CD14-positive monocyte (primary cell): ENCODE measurements around the gene TCIRG1. TPM values are rescaled to one million over a fixed set of nuclear protein-coding genes. Genes with fewer than 3 reads are reported as not detected.

Source experiments
- DNase-seq, 3 donors: peaks; one replicate each; pipeline ENCODE4 v3.0.0-alpha.2; 2011 to 2022
- H2AFZ ChIP-seq: 2 replicates; pipeline ENCODE4 v1.6.0; 2012; ENCODE audit warnings: mild to moderate bottlenecking, low read depth, low read length, inconsistent platforms; ENCODE audit not compliant: insufficient read depth, poor library complexity, severe bottlenecking
- H3K27ac ChIP-seq, 2 donors: 1 replicate in 1 of 2; 2 replicates in 1 of 2; pipeline ENCODE4 v1.5.1; 2012 to 2013; ENCODE audit warnings: low read length in 2 of 2, control low read depth in 1 of 2, inconsistent platforms in 1 of 2, low read depth in 1 of 2, mild to moderate bottlenecking in 1 of 2
- H3K27me3 ChIP-seq, 2 donors: one replicate each; pipeline versions ENCODE4 v1.6.0 to v1.6.1; 2011 to 2013; ENCODE audit warnings: low read length in 2 of 2; ENCODE audit not compliant: control insufficient read depth in 2 of 2, insufficient read depth in 2 of 2
- H3K36me3 ChIP-seq, 2 donors: replicated peaks in 1 of 2; 1 replicate in 1 of 2; 2 replicates in 1 of 2; pipeline versions ENCODE4 v1.5.1 to v1.6.1; 2012 to 2013; ENCODE audit warnings: low read length in 2 of 2, control low read depth in 1 of 2, inconsistent platforms in 1 of 2, mild to moderate bottlenecking in 1 of 2; ENCODE audit not compliant: insufficient read depth in 2 of 2, control insufficient read depth in 1 of 2
- H3K4me1 ChIP-seq, 2 donors: 1 replicate in 1 of 2; 2 replicates in 1 of 2; pipeline versions ENCODE4 v1.5.1 to v1.6.1; 2012 to 2013; ENCODE audit warnings: low read length in 2 of 2, control low read depth in 1 of 2, inconsistent platforms in 1 of 2, mild to moderate bottlenecking in 1 of 2, moderate library complexity in 1 of 2; ENCODE audit not compliant: insufficient read depth in 2 of 2, control insufficient read depth in 1 of 2
- H3K4me2 ChIP-seq: replicated peaks from 2 replicates; pipeline ENCODE3; 2012; ENCODE audit warnings: low read length, moderate library complexity, mild to moderate bottlenecking; ENCODE audit not compliant: poor library complexity, severe bottlenecking; ENCODE audit errors: extremely low read depth
- H3K4me3 ChIP-seq, 3 experiments: fragments of 200-600 bp in 1 of 3; sonication (generic) in 1 of 3; replicated peaks in 1 of 3; 1 replicate in 2 of 3; 2 replicates in 1 of 3; pipeline ENCODE4 v1.5.1; 2011 to 2013; ENCODE audit warnings: low read length in 3 of 3, mild to moderate bottlenecking in 3 of 3, control low read depth in 2 of 3, low read depth in 2 of 3, inconsistent platforms in 1 of 3, moderate library complexity in 1 of 3
- H3K79me2 ChIP-seq: 2 replicates; pipeline ENCODE4 v1.6.0; 2012; ENCODE audit warnings: mild to moderate bottlenecking, control low read depth, inconsistent platforms, low read length, moderate library complexity; ENCODE audit not compliant: insufficient read depth
- H3K9ac ChIP-seq: 2 replicates; pipeline ENCODE4 v1.6.0; 2017; ENCODE audit warnings: low read length, mild to moderate bottlenecking; ENCODE audit not compliant: insufficient read depth, poor library complexity, severe bottlenecking
- H3K9me3 ChIP-seq, 2 donors: replicated peaks in 1 of 2; 1 replicate in 1 of 2; 2 replicates in 1 of 2; pipeline versions ENCODE4 v1.5.1 to v1.6.1; 2012 to 2013; ENCODE audit warnings: low read length in 2 of 2, control low read depth in 1 of 2; ENCODE audit not compliant: control insufficient read depth in 1 of 2, insufficient read depth in 1 of 2
- H4K20me1 ChIP-seq: 2 replicates; pipeline ENCODE4 v1.6.0; 2012; ENCODE audit warnings: mild to moderate bottlenecking, low read length, control low read depth, moderate library complexity; ENCODE audit not compliant: insufficient read depth
- H3K27ac Mint-ChIP-seq, 7 donors: one replicate each; pipeline ENCODE4 v1.8.0; 2020; ENCODE audit warnings: mild to moderate bottlenecking in 7 of 7, mixed read lengths in 7 of 7, moderate library complexity in 6 of 7, inconsistent platforms in 2 of 7
- H3K27me3 Mint-ChIP-seq, 3 donors: one replicate each; pipeline ENCODE4 v1.8.0; 2021 to 2022; ENCODE audit warnings: low read depth in 3 of 3, mild to moderate bottlenecking in 3 of 3, mixed read lengths in 3 of 3, moderate library complexity in 3 of 3, inconsistent platforms in 1 of 3
- H3K36me3 Mint-ChIP-seq, 2 donors: one replicate each; pipeline ENCODE4 v1.8.0; 2020; ENCODE audit warnings: mixed read lengths in 2 of 2, inconsistent platforms in 1 of 2, mild to moderate bottlenecking in 1 of 2
- H3K4me1 Mint-ChIP-seq: one replicate; pipeline ENCODE4 v1.8.0; 2020; ENCODE audit warnings: mild to moderate bottlenecking, mixed read lengths
- H3K4me3 Mint-ChIP-seq, 2 donors: one replicate each; pipeline ENCODE4 v1.8.0; 2020; ENCODE audit warnings: mild to moderate bottlenecking in 2 of 2, mixed read lengths in 2 of 2, moderate library complexity in 1 of 2
- H3K9me3 Mint-ChIP-seq, 7 donors: one replicate each; pipeline ENCODE4 v1.8.0; 2020 to 2022; ENCODE audit warnings: mixed read lengths in 7 of 7, mild to moderate bottlenecking in 6 of 7, moderate library complexity in 6 of 7, inconsistent platforms in 2 of 7
- WGBS: methylation state at CpG from one replicate; pipeline ENCODE4 v1.1.5; 2013; ENCODE audit warnings: missing lambda C conversion rate; ENCODE audit not compliant: insufficient coverage; 5-methylcytosine and 5-hydroxymethylcytosine counted together
- intact Hi-C, 2 donors: fragments of 100-400 bp; cut with micrococcal nuclease; formaldehyde crosslinking; loops; one replicate each; pipeline versions ENCODE4 v1.15.0 to v1.15.1; 2023
- polyA plus RNA-seq, 3 donors: library from polyadenylated mRNA; depleted of rRNA in 1 of 3; unstranded in 2 of 3; stranded (reverse) in 1 of 3; fragments of 300-500 nt in 2 of 3; fragments of >200 nt in 1 of 3; fragmentation: Illumina TruSeq in 2 of 3; gene quantifications; 1 replicate in 2 of 3; 2 replicates in 1 of 3; pipeline ENCODE4 v1.2.3, GENCODE V29; 2012 to 2021
- TF ChIP-seq, protein P1 (sequence below): fragments of 200-600 bp; IDR thresholded peaks from one replicate; pipeline ENCODE4 v1.8.0; 2022; ENCODE audit warnings: antibody characterized with exemption, mild to moderate bottlenecking

TCIRG1 gene
- polyA plus RNA-seq, 3 donors: 197 to 1,286 (median 225) TPM

DNA sequence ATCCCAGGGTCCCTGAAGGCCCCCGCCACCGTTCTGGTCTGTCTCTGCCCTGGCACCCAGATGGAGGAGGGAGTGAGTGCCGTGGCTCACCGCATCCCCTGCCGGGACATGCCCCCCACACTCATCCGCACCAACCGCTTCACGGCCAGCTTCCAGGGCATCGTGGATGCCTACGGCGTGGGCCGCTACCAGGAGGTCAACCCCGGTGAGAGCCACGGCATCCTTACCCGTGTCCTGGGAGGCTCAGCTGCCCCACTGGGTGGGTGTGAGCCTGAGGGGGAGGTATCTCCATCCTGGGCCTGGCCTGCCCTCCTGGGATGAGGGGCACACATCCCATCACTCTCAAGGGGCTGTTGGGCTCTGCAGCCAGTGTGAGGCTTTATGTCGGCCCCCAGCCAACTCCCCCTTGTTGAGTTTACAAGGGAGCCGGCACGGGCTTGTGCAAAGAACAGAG is 6.1 kb downstream of the TCIRG1 start:
- H3K4me2 ChIP-seq: no peak overlapping the region
- intact Hi-C loops: loop anchor here in 1 of 2 donors (5.0 kb wide), 1 partner anchor 38 kb away; no protein-coding TSS in a partner anchor
- Mint-ChIP-seq H3K4me3 (no peak overlapping the region), H3K9me3 (peaks cover 0 to 3% (median 0%) of the 10 kb centered on the region in 7 donors), H3K36me3 (peaks cover 49 to 70% of the 10 kb centered on the region in 2 donors), H3K27ac (peak overlapping the region in 1 of 7 donors; percentile 36), H3K4me1 (peaks cover 5% of the 10 kb centered on the region), H3K27me3 (peaks cover 0 to 2% (median 0%) of the 10 kb centered on the region in 3 donors)
- H3K9ac ChIP-seq: no peak overlapping the region
- H3K4me1 ChIP-seq: peaks cover 14 to 24% of the 10 kb centered on the region in 2 donors
- H3K27me3 ChIP-seq: no peaks in the 10 kb centered on the region
- H3K36me3 ChIP-seq: peaks cover 87 to 89% of the 10 kb centered on the region in 2 donors
- 95% methylated on average over 14 of the region's 18 CpGs for WGBS
- H3K27ac ChIP-seq: no peak overlapping the region
- no peak overlapping the region for H3K4me3 ChIP-seq
- TF ChIP-seq, protein P1, sequence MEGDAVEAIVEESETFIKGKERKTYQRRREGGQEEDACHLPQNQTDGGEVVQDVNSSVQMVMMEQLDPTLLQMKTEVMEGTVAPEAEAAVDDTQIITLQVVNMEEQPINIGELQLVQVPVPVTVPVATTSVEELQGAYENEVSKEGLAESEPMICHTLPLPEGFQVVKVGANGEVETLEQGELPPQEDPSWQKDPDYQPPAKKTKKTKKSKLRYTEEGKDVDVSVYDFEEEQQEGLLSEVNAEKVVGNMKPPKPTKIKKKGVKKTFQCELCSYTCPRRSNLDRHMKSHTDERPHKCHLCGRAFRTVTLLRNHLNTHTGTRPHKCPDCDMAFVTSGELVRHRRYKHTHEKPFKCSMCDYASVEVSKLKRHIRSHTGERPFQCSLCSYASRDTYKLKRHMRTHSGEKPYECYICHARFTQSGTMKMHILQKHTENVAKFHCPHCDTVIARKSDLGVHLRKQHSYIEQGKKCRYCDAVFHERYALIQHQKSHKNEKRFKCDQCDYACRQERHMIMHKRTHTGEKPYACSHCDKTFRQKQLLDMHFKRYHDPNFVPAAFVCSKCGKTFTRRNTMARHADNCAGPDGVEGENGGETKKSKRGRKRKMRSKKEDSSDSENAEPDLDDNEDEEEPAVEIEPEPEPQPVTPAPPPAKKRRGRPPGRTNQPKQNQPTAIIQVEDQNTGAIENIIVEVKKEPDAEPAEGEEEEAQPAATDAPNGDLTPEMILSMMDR: no peak
- H3K79me2 ChIP-seq: peaks cover 65% of the 10 kb centered on the region
- peaks cover 97% of the 10 kb centered on the region for H4K20me1 ChIP-seq
- H2AFZ ChIP-seq: no peak overlapping the region
- H3K9me3 ChIP-seq: no peaks in the 10 kb centered on the region
- DNase-seq: no peak

DNA sequence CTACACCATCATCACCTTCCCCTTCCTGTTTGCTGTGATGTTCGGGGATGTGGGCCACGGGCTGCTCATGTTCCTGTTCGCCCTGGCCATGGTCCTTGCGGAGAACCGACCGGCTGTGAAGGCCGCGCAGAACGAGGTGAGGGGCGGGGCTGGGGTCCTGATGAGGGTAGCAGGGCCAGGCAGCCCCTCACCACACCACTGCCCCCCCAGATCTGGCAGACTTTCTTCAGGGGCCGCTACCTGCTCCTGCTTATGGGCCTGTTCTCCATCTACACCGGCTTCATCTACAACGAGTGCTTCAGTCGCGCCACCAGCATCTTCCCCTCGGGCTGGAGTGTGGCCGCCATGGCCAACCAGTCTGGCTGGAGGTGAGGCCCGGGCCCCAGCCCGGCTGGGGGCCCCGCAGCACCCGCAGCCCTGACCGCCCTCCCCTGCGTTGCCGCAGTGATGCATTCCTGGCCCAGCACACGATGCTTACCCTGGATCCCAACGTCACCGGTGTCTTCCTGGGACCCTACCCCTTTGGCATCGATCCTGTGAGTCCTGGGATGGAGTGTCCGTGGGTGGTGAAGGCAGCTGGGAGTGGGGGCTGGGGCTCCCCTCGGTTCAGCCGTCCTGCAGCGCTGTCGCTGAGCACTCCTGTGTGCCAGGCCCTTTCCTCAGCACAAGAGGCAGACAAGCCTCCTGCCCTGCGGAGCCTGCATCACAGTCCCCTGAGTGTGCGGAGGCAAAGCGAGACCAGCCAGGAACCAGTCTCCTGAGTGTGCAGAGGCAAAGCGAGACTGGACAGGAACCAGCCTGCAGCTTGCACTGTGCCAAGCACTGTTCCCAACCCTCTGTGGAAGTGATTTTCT is 8.8 kb downstream of the TCIRG1 start:
- no peak overlapping the region for H2AFZ ChIP-seq
- H3K27ac ChIP-seq: no peak overlapping the region
- TF ChIP-seq, protein P1: no peak
- peaks cover 38% of the 10 kb centered on the region for H3K79me2 ChIP-seq
- peaks cover 0 to 2% (median 0%) of the 10 kb centered on the region in 3 donors for H3K27me3 Mint-ChIP-seq
- H3K4me1 ChIP-seq: no peaks in the 10 kb centered on the region
- no peaks in the 10 kb centered on the region for H3K4me1 Mint-ChIP-seq
- H3K4me3 Mint-ChIP-seq: no peak overlapping the region
- DNase-seq: no peak
- no peaks in the 10 kb centered on the region for H3K27me3 ChIP-seq
- H3K4me3 ChIP-seq: no peak overlapping the region
- peaks cover 99 to 100% of the 10 kb centered on the region in 2 donors for H3K36me3 ChIP-seq
- WGBS: 98% methylated on average over 30 of the region's 37 CpGs
- intact Hi-C loops: no loop called here
- no peak overlapping the region for H3K9ac ChIP-seq
- peaks cover 100% of the 10 kb centered on the region for H4K20me1 ChIP-seq
- peaks cover 0 to 6% (median 0%) of the 10 kb centered on the region in 7 donors for H3K9me3 Mint-ChIP-seq
- H3K27ac Mint-ChIP-seq: peak overlapping the region in 3 of 7 donors; percentile 24 to 42 (median 36)
- no peaks in the 10 kb centered on the region for H3K9me3 ChIP-seq
- H3K36me3 Mint-ChIP-seq: peaks cover 69 to 83% of the 10 kb centered on the region in 2 donors
- no peak overlapping the region for H3K4me2 ChIP-seq
